GM21367 (cell line): ENCODE measurements around the gene DVL1.

ENCODE experiments used
- ATAC-seq: cut with Tn5 transposase; IDR thresholded peaks from one replicate; pipeline ENCODE4 v1.9.1; 2021; ENCODE audit not compliant: unreplicated experiment

Gene DVL1

DNA sequence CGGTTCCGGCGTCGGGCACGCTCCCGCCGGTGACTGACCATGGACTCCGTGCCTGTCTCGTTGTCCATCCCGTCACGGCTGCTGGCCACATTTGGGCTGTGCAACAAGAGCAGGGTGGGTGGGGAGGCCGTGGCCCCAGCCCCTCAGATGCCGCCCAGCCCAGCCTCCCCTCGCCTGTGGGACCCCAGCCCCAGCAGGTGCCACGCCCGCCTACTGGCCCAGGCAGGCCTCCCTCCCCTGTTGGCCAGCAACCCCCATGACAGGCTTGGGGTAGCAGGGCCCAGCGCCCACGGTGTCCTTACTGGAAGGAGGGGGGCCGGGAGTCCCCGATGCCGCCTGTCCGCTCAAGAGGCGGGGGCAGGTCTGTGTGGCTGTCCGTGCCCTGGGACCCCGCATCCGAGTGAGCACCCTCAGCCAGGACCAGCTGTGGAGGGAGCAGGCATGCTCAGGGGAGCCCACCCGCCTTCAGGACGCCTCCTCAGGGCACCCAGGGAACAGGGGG lies 7.1 kb downstream of the DVL1 start:
- no peak for ATAC-seq

DNA sequence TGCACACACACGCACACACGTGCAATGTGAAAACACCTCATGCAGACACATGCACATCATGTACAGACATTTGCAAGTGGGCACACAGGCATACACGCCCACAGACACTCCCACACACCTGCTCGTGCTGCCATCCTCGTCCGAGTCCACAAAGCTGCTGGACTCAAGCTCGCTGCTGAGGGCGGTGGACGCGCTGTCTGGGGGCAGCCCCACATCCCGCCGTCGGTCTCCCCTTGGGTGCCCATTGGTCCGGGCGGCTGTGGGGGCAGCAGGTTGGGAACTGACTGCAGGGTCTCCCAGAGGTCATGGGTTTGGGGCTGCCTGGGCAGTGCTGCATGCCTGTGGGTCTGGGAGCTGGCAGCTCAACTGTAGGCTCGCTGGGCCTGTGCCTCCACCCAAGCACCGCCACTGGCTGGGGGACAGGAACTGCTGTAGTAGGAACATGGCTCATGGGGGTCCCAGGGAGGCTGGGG lies 7.6 kb downstream of the DVL1 start:
- no peak for ATAC-seq

DNA sequence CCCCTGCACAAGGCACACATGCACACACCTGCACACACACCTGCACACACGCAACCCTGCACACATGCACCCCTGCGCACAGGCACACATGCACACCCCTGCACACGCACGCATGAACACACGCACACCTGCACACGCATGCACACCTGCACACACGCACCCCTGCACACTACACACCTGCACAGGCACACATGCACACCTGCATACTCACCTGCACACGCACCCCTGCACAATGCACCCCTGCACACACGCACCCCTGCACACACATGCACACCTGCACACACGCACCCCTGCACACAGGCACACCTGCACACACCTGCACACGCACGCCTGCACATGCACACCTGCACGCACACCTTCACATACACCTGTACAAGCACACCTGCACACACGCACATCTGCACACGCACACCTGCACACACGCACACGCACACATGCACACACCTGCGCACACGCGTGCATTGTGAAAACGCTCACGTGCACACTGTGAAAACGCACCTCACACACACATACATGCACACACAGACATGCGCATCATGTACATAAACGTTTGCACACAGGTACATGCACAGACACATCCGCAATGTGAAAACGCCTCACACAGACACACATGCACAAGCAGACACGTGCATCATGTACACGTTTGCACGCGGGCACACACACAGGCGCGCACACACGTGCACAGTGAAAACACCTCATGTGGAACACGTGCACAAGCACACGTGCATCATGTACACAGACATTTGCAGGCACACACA lies 8.2 kb downstream of the DVL1 start:
- no peak for ATAC-seq

DNA sequence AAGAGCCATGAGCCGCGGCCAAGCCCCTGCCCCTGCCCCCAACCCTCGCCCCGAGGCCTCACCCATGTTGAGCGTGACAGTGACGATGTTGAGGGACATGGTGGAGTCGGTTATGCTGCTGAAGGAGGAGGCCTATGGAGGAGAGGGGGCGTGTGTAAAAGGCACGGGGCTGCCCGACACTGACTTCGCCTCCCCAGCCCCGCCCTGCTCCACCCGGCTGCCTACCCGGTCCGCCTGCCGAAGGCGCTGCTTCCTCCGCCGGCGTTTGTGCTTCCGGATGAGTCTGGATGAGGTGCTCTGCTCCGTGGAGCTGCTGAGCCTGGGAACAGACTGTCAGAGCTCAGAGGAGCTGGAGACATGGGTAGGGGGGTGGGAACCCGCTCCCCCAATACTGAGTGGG lies 9.0 kb downstream of the DVL1 start:
- ATAC-seq = no peak

DNA sequence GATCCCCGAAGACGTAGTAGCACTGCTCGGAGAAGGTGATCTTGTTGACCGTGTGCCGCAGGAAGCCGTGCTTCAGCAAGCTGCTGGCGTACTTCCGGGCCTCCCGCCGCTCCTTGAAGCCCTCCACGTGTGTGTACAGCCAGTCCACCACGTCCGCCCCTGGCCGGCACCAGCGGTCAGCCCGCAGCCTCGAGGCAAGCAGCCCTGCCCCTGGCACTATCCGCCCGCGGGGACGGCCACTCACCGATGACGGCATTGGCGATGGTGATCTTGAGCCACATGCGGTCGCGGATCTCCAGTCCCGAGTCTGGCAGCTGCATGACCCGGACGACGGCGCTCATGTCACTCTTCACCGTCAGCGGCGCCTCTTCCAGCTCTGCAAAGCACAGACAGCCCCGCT lies 10.9 kb downstream of the DVL1 start:
- no peak for ATAC-seq

DNA sequence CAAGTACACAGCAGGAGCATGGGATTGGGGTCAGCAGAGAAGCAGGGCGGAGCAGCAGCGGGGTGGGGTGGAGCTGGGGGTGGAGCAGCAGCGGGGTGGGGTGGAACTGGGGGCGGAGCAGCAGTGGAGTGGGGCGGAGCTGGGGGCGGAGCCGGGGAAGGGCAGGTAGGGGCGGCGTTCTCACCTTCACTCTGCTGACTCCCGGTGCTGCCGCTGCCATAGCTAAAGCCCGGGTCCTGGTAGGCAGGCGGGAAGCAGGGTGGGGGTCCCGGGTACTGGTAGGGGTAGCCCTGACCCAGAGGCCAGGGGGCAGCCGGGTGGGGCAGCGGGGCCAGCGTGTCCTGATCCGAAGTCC lies 11.4 kb downstream of the DVL1 start:
- no peak for ATAC-seq

DNA sequence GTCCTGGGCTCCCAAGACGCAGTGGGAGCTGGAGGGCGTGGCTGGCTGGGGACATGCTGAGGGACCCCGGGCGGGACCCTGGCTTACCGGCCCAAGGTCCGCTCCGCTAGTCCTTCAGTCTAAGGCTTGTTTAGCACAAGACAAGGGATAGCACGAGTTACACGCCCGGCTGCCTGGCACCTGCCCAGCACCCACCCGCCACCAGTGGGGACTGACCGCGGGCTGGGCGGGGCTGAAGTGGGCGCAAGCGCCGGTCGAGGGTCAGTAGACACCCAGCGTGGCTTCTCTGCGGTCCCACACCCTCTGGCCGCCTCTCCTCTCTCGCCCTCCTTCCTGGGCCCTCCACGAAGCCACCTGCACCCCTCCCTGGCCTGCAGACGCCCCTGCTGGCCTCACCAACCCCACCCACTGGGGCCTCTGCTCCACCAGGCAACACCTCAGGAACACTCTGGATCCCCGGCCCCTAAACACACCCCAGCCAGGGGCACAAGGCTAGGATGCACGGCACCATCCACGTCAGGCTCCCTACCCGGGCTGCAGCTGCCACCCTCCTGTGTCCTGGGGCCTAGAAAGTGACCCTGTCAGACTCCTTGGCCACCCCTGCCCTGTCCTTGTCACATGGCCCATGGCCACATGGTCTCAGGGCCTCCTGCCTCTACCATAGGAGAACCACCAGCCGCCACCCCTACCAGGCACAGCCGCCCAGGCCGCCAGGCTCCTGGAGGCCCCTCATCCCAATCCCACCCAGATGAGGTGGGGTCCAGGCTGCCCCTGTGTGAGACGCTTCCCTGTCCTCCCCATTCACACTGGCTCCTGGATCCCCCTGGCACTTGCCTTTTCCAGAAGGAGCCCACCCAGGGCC lies 12.1 kb downstream of the DVL1 start:
- ATAC-seq = no peak

DNA sequence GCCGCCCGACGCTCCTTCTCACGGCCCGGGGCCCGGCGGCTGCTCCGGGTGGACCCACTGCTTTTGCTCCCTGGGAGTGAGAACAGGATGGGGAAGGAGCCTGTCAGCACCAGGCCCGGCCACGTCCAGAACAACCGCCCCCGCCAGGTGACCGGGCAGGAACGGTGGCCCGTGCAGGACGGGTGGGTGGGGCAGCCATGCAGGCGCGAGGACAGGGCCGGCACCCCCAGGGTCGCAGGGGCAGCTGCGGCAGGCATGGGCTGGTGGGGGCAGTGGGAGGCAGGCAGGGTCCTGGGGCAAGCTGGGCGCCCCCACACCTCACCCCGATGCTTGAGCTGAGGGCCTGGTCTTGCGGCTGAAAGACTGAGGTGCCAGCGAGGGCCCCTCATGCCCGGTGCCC lies 12.8 kb downstream of the DVL1 start:
- ATAC-seq = no peak

DNA sequence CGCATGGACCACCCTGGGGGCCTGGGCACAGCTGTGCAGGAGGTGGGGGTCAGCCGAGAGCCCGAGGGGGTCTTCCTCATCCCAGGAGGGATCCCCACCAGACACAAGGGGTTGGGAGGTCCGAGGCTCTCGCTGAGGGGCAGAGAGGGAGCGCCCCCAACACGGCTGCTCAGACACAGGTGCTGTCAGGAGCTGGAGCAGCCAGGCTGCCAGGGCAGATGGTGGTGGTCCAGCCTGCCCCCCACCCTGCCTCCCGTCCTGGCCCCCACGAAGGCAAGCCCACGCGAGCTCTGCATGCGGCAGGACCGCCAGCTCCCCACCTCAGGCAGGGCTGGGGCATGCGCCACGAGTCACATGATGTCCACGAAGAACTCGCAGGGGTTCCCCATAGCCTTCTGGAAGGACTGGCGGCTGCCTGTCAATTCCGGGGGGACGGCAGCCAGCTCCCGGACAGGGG lies 13.4 kb downstream of the DVL1 start:
- no peak for ATAC-seq

DNA sequence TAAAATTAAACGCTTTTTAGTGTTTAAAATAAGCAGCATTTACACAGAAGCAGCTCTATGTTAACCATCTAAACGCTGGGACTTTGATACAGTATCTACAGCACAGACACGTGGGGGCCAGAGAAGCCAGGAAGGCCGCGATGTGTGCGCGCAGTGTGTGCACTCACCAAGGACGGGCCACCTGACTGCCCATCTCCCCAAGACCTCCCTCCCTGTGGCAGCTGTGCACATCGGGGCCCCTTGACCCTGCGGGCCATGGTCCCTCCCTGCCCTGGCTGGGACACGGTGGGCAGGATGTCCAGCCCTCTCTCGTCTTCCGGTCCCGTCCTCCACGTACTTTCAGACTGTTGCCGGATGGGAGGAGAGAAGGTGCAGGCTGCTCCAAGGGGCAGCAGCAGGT lies 13.9 kb downstream of the DVL1 start:
- ATAC-seq = no peak

DNA sequence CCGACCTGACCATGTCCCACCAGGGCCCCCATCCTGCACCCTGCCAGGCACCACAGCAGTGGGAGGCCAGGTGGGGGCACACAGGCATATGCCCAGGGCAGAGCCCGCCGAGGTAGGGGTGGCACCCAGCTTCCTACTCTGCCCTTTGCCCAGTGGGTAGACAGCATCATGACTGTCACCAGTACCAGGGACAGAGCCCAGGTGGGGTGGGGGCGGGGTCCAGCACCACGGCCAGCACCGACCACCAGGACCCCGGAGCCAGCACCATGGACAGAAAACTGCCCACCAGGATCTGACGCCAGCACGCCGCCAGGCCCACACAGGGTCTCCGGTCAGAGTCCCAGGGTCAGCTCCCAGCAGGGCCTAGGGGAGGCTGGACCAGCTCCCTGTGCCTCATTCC lies 14.4 kb downstream of the DVL1 start:
- ATAC-seq = no peak

DNA sequence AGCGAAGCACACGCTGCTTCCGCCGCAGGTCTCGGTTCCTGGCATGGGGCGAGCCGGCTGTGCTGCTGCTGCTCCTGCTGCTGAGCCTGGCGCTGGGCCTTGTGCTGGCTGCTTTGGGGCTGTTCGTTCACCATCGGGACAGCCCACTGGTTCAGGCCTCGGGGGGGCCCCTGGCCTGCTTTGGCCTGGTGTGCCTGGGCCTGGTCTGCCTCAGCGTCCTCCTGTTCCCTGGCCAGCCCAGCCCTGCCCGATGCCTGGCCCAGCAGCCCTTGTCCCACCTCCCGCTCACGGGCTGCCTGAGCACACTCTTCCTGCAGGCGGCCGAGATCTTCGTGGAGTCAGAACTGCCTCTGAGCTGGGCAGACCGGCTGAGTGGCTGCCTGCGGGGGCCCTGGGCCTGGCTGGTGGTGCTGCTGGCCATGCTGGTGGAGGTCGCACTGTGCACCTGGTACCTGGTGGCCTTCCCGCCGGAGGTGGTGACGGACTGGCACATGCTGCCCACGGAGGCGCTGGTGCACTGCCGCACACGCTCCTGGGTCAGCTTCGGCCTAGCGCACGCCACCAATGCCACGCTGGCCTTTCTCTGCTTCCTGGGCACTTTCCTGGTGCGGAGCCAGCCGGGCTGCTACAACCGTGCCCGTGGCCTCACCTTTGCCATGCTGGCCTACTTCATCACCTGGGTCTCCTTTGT lies 15.5 kb downstream of the DVL1 start:
- ATAC-seq = no peak

DNA sequence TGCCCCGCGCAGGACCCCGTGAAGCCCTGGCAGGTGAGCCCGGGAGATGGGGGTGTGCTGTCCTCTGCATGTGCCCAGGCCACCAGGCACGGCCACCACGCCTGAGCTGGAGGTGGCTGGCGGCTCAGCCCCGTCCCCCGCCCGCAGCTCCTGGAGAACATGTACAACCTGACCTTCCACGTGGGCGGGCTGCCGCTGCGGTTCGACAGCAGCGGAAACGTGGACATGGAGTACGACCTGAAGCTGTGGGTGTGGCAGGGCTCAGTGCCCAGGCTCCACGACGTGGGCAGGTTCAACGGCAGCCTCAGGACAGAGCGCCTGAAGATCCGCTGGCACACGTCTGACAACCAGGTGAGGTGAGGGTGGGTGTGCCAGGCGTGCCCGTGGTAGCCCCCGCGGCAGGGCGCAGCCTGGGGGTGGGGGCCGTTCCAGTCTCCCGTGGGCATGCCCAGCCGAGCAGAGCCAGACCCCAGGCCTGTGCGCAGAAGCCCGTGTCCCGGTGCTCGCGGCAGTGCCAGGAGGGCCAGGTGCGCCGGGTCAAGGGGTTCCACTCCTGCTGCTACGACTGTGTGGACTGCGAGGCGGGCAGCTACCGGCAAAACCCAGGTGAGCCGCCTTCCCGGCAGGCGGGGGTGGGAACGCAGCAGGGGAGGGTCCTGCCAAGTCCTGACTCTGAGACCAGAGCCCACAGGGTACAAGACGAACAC lies 16.3 kb downstream of the DVL1 start:
- ATAC-seq = no peak

DNA sequence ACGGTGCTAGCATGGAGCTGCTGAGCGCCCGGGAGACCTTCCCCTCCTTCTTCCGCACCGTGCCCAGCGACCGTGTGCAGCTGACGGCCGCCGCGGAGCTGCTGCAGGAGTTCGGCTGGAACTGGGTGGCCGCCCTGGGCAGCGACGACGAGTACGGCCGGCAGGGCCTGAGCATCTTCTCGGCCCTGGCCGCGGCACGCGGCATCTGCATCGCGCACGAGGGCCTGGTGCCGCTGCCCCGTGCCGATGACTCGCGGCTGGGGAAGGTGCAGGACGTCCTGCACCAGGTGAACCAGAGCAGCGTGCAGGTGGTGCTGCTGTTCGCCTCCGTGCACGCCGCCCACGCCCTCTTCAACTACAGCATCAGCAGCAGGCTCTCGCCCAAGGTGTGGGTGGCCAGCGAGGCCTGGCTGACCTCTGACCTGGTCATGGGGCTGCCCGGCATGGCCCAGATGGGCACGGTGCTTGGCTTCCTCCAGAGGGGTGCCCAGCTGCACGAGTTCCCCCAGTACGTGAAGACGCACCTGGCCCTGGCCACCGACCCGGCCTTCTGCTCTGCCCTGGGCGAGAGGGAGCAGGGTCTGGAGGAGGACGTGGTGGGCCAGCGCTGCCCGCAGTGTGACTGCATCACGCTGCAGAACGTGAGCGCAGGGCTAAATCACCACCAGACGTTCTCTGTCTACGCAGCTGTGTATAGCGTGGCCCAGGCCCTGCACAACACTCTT lies 17.0 kb downstream of the DVL1 start:
- no peak for ATAC-seq

DNA sequence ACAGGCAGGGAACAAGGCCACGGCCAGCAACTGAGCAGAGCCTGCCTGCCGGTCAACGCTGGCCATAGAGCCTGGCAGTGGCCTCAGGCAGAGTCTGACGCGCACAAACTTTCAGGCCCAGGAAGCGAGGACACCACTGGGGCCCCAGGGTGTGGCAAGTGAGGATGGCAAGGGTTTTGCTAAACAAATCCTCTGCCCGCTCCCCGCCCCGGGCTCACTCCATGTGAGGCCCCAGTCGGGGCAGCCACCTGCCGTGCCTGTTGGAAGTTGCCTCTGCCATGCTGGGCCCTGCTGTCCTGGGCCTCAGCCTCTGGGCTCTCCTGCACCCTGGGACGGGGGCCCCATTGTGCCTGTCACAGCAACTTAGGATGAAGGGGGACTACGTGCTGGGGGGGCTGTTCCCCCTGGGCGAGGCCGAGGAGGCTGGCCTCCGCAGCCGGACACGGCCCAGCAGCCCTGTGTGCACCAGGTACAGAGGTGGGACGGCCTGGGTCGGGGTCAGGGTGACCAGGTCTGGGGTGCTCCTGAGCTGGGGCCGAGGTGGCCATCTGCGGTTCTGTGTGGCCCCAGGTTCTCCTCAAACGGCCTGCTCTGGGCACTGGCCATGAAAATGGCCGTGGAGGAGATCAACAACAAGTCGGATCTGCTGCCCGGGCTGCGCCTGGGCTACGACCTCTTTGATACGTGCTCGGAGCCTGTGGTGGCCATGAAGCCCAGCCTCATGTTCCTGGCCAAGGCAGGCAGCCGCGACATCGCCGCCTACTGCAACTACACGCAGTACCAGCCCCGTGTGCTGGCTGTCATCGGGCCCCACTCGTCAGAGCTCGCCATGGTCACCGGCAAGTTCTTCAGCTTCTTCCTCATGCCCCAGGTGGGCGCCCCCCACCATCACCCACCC lies 17.9 kb downstream of the DVL1 start, which contains the start of gene TAS1R3:
Gene TAS1R3 (plus strand): TSS at position 213 of the 898 bp plus-strand sequence. CDS start 66 bp downstream, at position 279.
- ATAC-seq = no peak

DNA sequence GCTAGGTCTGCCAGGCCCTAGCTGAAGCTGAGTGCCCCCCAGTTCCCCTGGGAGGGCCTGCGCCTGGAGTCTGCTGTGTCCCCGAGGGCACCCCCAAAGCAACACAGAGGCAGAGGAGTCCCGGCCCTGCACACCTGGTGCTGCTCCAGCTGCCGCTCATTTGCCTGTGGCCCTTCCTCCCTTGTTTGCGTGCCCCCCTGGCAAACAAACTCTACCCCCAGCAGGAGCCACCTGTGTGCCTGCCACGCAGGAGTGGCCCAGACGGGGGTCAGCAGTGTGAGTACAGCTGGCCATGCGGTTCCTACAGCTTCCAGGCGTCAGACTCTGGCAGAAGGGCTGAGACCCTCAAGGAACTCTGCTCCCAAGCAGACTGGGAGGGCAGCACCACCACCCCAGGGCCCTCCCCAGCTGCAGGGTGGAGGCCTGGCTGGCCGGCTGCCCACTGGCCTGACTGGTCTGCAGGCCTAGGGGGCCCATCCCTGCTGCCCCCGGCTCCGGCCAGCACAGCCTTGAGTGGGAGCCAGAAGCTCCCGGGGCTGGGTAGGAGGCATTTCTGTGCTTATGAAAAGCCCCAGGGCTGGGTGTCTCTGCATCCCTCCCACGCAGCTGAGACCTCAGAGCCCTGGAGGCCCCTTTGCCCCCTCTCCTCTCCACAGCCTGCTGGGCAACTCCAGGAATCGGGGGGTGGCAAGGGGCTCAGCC lies 18.7 kb downstream of the DVL1 start:
- no peak for ATAC-seq

DNA sequence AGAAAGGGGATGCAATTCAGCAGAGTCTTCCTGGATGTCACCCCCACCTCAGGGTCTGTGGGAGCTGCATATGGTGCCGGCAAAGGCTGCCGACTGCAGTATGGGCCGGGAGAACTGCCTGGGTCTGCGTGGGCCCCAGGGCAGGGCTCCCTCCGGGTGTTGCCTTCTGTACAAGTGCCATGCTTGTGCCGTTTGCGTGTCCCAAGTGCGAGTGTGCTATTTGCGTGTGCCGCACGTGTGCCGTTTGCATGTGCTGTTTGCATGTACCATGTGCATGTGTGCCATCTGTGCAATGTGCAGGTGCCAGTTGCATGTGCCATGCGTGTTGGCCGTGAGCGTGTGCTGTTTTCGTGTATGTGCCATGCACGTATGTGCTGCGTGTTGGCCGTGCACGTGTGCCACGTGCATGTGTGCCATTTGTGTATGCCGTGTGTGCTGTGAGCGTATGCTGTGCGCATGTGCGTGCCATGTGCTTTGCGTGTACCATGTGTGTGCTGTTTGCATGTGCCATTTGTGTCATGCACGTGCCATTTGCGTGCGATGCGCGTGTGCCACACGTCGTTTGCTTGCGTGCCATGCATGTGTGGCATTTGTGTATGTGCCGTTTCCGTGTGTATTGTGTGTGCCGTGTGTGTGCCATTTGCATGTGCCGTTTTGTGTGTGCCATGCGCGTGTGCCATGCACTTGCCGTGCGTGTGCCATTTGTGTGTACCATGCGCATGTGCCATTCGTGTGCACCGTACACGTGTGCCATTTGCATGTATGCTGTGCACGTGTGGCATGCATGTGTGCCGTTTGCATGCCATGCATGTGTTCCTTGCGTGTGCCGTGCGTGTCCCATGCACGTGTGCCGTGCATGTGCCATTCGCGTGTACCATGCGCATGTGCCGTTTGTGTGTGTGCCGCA lies 19.7 kb downstream of the DVL1 start:
- no peak for ATAC-seq
